ENCODE data around the gene UGCG. TPM values are rescaled to one million over a fixed set of nuclear protein-coding genes. Genes with fewer than 3 reads are reported as not detected.

Gene UGCG
- total and polyA plus RNA-seq, 10 of the 15 experiments (the other 5 are each of a cell fraction or from before 2014, with no cell fraction given), result 21.7 to 96.6 (median 48.9) TPM

DNA sequence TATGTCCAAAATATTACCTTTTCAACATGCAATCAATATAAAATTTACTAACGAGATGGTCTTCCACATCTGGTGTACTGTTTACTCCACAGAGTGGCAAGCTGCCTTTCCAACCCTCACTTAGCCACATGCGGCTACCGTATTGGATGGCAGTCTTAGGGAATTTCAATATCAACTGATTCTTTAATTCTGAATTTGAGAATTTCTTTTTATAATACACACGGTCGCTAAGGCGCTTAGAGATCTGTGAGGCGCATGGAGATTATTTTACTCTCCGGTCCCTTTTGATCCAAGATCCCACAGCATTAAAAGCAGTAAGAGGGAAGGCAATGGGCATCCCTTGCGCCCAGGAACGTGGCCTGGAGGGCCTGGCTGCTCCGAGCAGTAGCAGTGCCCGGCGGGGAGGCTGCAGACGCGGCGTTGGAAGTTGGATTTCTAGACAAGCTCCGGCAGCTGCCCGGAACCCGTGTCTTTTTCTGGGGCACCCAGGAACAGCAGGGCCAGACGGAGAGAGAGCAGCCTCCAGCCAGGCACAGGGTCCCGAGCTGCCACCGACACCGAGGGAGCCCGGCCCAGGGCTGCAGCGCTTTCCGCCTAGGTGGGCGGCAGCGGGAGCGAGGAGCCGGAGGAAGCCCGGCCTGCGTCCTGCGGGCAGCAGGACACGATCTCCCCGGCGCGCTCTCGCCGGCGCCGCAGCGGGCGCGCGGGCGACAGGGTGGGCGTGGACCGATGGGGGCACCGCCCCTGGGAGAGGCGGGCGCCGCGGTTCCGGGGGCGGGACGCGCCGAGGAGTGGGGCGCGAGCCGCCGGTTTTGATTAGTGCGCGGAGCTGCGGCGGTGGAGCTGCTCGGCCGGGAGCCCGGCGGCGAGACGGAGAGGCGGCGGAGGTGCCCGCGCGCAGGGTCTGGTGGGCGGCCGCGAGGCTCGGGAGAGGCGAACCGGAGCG, at the start of gene UGCG (continued):
- TF ChIP-seq POLR2A (IDR thresholded peaks at IDR 0.05; ENCODE audit: low read depth, low read length) (peak; percentile 93), NR2C1 (IDR thresholded peaks at IDR 0.05) (peak; percentile 15; the same call in 1 of the 2 replicates), ATF7 (IDR thresholded peaks at IDR 0.05; ENCODE audit: low read depth) (no peak), BMI1 (IDR thresholded peaks at IDR 0.05; ENCODE audit: borderline replicate concordance) (no peak), RELA (IDR thresholded peaks at IDR 0.05; ENCODE audit: borderline replicate concordance, partially characterized antibody) (peak; percentile 56), CBX5 (IDR thresholded peaks at IDR 0.05; ENCODE audit: low read depth) (peak; percentile 67; the same call in 1 of the 2 replicates), MTA3 (IDR thresholded peaks at IDR 0.05; ENCODE audit: borderline replicate concordance, low read length) (no peak; the same call in 1 of the 2 replicates), NR2C2 (IDR thresholded peaks at IDR 0.05; ENCODE audit: borderline replicate concordance, control insufficient read depth, insufficient read length, low read depth) (no peak), NRF1 (conservative IDR thresholded peaks at IDR 0.05; ENCODE audit: low read depth, low read length) (no peak), CUX1 (IDR thresholded peaks at IDR 0.05; ENCODE audit: insufficient replicate concordance, low read depth, low read length) (no peak), NFYA (IDR thresholded peaks at IDR 0.05; ENCODE audit: borderline replicate concordance, low read depth, low read length) (no peak), RCOR1 (conservative IDR thresholded peaks at IDR 0.05; ENCODE audit: low read depth, low read length) (no peak), SREBF1 (IDR thresholded peaks at IDR 0.05; ENCODE audit: low read length) (no peak), CREM (IDR thresholded peaks at IDR 0.05; ENCODE audit: low read depth) (0 out of 2 replicates have a peak, but pooled peaks have one; percentile 22), JUND (IDR thresholded peaks at IDR 0.05; ENCODE audit: low read depth, low read length) (no peak), YBX1 (IDR thresholded peaks at IDR 0.05) (no peak), WRNIP1 (IDR thresholded peaks at IDR 0.05; ENCODE audit: borderline replicate concordance, low read depth, low read length) (no peak)
- TF ChIP-seq, protein P1, sequence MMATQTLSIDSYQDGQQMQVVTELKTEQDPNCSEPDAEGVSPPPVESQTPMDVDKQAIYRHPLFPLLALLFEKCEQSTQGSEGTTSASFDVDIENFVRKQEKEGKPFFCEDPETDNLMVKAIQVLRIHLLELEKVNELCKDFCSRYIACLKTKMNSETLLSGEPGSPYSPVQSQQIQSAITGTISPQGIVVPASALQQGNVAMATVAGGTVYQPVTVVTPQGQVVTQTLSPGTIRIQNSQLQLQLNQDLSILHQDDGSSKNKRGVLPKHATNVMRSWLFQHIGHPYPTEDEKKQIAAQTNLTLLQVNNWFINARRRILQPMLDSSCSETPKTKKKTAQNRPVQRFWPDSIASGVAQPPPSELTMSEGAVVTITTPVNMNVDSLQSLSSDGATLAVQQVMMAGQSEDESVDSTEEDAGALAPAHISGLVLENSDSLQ (IDR thresholded peaks at IDR 0.05), result no peak
- TF ChIP-seq, protein P2, sequence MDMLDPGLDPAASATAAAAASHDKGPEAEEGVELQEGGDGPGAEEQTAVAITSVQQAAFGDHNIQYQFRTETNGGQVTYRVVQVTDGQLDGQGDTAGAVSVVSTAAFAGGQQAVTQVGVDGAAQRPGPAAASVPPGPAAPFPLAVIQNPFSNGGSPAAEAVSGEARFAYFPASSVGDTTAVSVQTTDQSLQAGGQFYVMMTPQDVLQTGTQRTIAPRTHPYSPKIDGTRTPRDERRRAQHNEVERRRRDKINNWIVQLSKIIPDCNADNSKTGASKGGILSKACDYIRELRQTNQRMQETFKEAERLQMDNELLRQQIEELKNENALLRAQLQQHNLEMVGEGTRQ (IDR thresholded peaks at IDR 0.05; ENCODE audit: borderline replicate concordance, low read depth, low read length), result no peak
- TF ChIP-seq, protein P3, sequence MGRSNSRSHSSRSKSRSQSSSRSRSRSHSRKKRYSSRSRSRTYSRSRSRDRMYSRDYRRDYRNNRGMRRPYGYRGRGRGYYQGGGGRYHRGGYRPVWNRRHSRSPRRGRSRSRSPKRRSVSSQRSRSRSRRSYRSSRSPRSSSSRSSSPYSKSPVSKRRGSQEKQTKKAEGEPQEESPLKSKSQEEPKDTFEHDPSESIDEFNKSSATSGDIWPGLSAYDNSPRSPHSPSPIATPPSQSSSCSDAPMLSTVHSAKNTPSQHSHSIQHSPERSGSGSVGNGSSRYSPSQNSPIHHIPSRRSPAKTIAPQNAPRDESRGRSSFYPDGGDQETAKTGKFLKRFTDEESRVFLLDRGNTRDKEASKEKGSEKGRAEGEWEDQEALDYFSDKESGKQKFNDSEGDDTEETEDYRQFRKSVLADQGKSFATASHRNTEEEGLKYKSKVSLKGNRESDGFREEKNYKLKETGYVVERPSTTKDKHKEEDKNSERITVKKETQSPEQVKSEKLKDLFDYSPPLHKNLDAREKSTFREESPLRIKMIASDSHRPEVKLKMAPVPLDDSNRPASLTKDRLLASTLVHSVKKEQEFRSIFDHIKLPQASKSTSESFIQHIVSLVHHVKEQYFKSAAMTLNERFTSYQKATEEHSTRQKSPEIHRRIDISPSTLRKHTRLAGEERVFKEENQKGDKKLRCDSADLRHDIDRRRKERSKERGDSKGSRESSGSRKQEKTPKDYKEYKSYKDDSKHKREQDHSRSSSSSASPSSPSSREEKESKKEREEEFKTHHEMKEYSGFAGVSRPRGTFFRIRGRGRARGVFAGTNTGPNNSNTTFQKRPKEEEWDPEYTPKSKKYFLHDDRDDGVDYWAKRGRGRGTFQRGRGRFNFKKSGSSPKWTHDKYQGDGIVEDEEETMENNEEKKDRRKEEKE (IDR thresholded peaks at IDR 0.05), result no peak

All from GM12878 (cell line).